A204.1 (cell line): ENCODE results near the gene MALSU1.

Experiments used
- FAIRE-seq: peaks from 2 replicates; lab custom pipeline; 2012; peaks lifted over from hg19 to GRCh38; lab: Jason Lieb, UNC

The MALSU1 gene

DNA sequence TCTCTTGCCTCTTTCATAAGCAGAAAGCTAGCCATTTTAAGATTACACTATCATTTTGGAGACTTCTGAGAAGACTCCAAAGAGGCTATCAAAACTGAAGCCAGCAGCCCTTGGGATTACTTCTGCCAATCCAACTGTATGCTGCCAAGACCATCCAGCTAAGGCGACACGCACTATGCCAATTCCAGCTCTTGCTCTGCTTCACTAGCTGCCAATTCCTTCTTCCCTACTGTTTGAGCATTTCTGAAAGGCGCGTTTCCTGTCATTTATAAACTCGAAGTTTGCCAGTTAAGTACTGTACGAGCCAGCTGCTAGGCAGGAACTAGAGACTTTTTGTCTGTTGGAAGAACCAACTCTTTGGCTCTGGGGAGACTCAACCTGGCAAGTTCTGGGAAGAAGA, 36.5 kb downstream of the MALSU1 start:
- FAIRE-seq = no peak

GRCh38 chr7:23336086-23336485, 36.9 kb downstream of the MALSU1 start:
- FAIRE-seq = no peak

DNA sequence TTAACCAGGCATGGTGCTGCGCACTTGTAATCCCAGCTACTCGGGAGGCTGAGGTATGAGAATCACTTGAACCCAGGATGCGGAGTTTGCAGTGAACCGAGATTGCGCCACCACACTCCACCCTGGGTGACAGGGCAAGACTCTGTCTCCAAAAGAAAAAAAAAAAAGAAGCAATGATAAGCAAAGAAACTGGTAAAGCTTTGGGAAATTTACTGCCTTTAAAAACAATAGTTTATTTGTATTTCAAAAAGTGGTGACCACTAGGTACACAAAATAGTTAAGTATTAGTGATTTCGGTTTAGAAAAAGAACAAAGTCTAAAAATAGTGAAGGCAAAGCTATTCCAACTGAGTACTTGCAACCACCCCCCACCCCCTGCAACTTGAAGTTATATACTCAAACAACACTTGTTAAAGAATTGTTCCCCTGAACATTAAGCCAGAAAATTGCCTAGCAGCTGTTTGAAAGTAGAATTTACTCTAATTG, 37.7 kb downstream of the MALSU1 start:
- no peak for FAIRE-seq

DNA sequence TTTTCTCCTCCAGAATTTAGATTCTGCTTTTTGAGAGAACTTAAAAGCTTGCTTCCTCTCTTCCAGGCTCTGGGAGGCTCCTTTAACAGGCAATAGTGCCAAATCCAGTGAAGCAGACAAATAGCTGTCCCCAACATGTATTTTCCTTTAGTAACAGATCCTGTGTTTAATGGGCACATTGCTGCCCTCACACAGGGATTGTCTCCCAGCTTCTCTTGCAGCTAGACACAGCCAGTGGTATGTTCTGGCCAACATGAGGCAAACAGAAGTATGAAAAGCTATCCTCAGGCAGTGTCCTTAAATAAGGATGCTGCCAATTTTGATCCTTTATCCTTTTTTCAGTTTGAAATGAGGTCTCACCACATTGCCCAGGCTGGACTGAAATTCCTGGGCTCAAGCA, 38.2 kb downstream of the MALSU1 start:
- FAIRE-seq = no peak

- FAIRE-seq = no peak
Observed at GRCh38 chr7:23338439-23338838, 39.3 kb downstream of the MALSU1 start.

- FAIRE-seq = no peak
Observed at GRCh38 chr7:23338863-23339262, 39.7 kb downstream of the MALSU1 start.

GRCh38 chr7:23341846-23342598, 42.9 kb downstream of the MALSU1 start:
- no peak for FAIRE-seq

- FAIRE-seq = no peak
Observed at GRCh38 chr7:23343102-23343501, 44.0 kb downstream of the MALSU1 start.

DNA sequence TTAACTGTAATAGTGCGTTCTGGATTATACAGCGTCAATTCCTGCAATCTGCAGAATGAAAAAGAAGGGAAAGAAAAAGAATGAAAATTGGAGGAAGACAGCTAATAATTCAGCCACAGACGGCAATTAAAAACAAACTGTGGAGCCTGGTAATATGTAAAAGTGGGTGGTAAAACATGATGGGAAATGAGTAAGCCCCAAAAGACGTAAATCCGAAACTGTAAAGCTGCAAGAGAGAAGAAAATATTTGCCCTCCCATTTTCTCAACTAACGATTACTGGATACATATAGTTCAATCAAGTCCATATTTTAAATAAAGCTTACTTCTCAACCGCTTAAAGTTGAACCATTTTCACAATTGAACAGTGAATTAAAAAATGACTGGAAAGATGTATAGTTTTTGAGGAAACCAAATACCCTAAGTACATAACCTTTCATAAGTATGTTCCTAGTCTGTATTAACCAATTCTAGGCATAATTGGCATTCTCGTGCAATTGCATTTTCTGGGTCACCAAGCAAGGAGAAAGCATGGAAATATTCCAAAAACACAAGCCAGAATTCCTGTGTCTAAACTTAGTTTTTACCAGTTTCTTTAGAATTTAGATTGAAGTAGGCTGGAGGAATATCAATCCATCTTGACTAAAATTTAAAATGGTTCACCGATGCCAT, 44.8 kb downstream of the MALSU1 start:
- FAIRE-seq = no peak

GRCh38 chr7:23345601-23346000, 46.5 kb downstream of the MALSU1 start:
- FAIRE-seq = no peak

DNA sequence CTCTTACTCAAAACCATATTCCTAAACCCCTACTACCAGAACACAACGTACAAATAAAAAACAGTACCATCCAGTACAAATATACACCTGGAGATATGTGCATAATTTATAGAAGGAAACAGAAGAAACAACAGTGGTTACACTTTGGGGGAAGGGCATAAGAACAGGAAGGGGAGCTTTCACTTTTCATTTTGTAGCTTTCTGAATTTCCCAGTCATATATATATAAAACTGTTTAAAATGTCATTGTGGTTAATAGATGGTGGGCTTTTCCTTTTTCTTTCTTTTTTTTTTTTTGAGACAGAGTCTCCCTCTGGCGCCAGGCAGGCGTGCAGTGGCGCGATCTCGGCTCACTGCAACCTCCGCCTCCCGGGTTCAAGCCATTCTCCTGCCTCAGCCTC, 47.2 kb downstream of the MALSU1 start:
- FAIRE-seq = no peak

- no peak for FAIRE-seq
Observed at GRCh38 chr7:23347033-23347681, 48.0 kb downstream of the MALSU1 start.

DNA sequence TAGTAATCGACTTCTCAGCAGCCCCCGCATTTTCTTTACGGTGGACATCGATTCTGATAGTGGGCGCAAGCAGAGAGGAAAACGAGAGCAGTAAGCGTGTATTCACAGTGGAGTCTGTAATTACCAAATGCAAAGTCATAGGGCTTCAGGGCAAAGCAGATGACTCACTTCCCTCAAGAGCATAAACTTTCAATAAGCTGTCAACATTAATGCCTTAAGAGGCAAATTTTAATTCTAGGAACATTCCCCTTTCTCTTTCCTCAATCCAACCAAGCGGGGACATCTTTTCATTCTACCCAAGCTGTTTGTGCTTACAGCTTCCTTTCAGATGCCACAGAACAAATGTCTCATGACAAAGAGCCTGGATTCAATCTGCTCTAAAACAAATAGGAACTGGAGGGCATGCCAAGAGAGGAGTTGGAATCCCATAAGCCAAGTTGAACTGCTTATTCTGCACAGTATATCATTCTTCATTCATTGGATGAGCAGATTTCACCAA, 48.6 kb downstream of the MALSU1 start:
- no peak for FAIRE-seq

DNA sequence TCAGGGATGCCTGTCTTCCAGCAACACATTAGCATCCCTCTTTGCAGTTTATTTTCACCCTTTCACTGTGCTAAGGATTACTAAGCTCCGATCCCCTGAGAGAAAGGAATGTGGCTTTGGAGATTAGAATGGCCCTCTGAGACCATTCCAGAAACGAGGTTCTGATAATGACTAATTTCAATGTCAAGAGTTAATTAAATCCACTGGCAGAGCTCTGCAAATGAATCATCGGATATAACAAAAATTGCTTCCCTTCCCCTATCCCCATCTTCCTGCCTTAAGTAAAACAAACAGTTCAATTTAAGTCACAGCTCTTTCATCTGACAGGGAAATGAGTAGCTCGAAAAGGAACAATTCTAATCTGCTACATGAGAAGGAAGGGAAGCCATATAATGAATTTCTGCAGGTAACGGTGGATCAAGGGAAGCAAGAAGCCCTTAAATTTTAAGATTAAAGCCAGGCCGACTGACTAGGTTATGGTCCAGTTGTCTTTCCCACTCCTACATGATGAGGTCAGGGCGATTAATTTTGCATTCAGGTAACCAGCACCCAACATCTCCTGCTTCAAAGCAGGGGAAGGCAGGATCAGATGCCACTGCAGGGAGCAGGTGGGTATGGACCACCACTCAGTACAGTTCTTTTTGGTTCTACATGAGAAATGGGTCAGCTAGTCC, 50.5 kb downstream of the MALSU1 start:
- no peak for FAIRE-seq

GRCh38 chr7:23350466-23350865, 51.3 kb downstream of the MALSU1 start:
- no peak for FAIRE-seq

GRCh38 chr7:23353172-23353571, 54.0 kb downstream of the MALSU1 start:
- no peak for FAIRE-seq

GRCh38 chr7:23356168-23356567, 57.0 kb downstream of the MALSU1 start:
- FAIRE-seq = no peak

DNA sequence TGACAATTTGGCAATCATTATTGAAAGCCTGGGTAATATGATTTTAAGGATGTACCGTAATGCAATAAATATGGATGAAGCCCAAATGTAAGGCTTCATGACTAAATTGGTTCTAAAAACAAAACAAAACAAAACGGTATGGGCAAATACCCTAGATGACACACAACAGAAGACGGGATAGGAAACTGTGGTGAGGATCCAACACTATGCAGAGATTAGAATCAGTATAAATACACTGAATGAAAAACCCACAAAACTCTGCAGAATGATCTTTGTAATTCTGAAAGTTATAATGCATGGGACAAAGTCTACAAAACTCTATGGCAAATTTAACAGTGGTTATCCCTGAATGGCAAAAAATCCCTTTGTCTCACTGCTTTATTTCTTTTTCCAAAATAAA, 57.6 kb downstream of the MALSU1 start:
- no peak for FAIRE-seq

DNA sequence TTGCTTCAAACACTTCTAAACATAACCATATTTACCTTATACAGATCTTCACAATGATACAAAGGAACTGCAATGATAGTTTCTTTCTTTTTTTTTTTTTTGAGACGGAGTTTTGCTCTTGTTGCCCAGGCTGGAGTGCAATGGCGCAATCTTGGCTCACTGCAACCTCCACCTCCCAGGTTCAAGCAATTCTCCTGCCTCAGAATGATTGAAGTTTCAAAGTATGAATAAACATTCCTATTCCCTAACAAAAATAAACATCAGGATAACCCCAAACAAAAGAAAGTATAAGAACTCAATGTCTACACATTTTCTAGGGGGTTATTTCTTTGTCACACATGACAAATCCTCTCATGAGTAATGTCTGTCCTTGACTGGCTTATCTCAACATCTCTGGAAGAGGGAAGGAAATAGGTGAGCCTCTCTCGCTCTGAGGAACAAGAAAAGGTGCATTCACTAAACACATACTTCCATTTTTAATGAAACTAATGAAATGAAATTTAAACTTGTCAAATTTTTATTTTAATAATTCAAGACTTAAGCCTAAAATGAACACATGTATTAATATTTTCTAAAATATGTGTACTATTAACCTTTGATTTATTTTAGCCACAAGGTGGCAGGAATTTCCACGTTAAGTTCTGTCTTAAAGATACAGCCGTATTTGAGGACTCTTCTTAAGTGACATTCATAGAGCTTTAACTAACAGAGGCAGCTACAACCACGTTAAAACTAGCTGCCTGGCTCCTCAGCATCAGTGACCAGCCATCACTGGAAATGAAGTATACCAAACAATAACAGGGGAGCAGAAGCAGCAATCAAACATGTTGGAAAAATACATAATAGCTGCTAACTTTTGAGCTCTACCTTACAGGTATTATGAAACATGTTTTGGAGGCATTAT, 58.3 kb downstream of the MALSU1 start:
- FAIRE-seq = peak; percentile 96

DNA sequence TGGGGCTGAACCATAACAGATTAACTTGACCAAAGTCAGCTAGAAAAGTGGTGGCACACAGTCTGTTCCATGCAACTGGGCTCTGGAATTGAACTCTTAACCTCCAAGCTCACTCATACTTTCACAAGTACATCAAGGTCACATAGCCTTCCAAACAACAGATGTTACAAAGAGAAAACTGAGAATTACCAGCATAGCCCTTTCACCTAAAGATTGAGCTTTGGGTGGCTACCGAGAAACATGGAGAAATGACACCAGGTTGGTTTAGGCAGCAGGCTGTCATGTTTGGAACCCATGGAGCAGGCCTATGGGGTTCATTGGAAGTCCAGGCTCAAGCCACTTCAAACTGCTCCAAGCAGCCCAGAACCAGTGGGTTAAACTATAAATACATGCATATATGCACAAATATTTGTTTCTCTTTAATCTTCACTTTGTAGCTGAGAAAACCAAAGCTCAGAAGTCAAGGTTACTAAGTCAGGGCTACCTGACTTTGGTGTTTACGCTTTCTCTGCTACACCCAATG, 59.1 kb downstream of the MALSU1 start:
- no peak for FAIRE-seq
